Coronary artery (tissue), 2 donors: ENCODE data around the gene ALX1.
"Not testable (repeated sequence)": the region's sequence is repeated elsewhere in the genome, so short reads cannot be mapped to it uniquely, and the experiment has no call there.

ENCODE experiments used
- DNase-seq: peaks from one replicate; pipeline ENCODE4 v3.0.0-alpha.2; 2017; ENCODE audit warnings: low spot score
- H3K27ac ChIP-seq, 2 donors: fragments of 200-600 bp; sonication (generic); one replicate each; pipeline ENCODE4 v1.5.1; 2016 to 2019
- H3K4me3 ChIP-seq: fragments of 200-600 bp; sonication (generic); 2 replicates; pipeline ENCODE4 v1.5.1; 2016; ENCODE audit warnings: mild to moderate bottlenecking, moderate library complexity
- TF ChIP-seq, protein P1 (sequence below): fragments of 200-600 bp; sonication (generic); IDR thresholded peaks from one replicate; pipeline ENCODE4 v1.5.1; 2019; ENCODE audit warnings: antibody characterized with exemption

ALX1 gene

DNA sequence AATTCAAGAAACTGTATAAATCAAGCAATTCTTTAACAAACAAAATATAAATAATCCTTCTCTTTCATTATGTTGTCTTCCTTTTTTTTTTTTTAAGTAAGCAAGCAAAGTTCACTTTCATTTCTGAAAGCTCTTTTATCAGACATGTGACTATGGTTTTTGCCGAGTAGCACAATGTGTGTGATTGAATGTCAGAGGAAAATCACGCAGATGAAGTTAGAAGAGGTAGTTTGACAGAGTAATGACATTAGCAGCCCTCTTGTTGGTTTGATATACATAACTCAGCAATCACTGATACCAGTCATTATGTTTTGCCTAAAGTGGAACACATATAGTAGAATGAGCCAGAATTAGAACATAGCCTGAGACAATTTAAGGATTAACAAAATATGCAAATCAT lies 19.0 kb downstream of the ALX1 start:
- no peak overlapping the region for H3K27ac ChIP-seq
- TF ChIP-seq, protein P1, sequence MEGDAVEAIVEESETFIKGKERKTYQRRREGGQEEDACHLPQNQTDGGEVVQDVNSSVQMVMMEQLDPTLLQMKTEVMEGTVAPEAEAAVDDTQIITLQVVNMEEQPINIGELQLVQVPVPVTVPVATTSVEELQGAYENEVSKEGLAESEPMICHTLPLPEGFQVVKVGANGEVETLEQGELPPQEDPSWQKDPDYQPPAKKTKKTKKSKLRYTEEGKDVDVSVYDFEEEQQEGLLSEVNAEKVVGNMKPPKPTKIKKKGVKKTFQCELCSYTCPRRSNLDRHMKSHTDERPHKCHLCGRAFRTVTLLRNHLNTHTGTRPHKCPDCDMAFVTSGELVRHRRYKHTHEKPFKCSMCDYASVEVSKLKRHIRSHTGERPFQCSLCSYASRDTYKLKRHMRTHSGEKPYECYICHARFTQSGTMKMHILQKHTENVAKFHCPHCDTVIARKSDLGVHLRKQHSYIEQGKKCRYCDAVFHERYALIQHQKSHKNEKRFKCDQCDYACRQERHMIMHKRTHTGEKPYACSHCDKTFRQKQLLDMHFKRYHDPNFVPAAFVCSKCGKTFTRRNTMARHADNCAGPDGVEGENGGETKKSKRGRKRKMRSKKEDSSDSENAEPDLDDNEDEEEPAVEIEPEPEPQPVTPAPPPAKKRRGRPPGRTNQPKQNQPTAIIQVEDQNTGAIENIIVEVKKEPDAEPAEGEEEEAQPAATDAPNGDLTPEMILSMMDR = no peak
- no peak overlapping the region for H3K4me3 ChIP-seq
- DNase-seq = no peak

DNA sequence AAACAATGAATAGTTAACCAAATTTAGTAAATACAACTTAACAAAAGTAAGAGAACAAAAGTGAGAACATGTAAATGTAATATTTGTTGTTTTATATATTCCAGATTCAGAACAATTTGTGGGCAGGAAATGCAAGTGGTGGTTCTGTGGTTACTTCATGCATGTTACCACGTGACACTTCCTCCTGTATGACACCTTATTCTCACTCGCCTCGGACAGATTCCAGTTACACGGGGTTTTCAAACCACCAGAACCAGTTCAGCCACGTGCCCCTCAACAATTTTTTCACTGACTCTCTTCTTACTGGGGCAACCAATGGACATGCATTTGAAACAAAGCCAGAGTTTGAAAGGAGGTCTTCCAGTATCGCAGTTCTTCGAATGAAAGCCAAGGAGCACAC lies 21.0 kb downstream of the ALX1 start:
- no peak for DNase-seq
- TF ChIP-seq, protein P1 = no peak
- H3K4me3 ChIP-seq = no peak overlapping the region
- no peak overlapping the region for H3K27ac ChIP-seq

DNA sequence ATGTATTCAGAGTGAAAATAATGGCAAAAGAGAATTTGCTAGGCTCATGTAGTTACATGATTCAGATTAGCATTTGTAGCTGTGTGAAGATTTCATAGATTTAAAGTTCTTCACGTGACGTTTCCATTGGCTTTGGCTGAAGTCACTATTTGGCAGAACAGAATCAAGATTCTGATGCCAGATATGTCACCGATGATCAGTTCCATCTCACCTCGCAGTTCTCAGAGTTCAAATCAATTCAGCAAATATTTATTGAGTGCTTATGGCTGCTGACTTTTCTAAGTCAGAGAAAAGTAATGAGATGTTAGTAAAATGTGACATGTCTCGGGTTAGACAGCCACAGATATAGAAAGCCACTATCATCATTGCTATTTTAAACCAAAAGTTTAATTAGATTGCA lies 28.4 kb downstream of the ALX1 start:
- no peak overlapping the region for H3K27ac ChIP-seq
- H3K4me3 ChIP-seq = no peak overlapping the region
- TF ChIP-seq, protein P1 = no peak
- no peak for DNase-seq

DNA sequence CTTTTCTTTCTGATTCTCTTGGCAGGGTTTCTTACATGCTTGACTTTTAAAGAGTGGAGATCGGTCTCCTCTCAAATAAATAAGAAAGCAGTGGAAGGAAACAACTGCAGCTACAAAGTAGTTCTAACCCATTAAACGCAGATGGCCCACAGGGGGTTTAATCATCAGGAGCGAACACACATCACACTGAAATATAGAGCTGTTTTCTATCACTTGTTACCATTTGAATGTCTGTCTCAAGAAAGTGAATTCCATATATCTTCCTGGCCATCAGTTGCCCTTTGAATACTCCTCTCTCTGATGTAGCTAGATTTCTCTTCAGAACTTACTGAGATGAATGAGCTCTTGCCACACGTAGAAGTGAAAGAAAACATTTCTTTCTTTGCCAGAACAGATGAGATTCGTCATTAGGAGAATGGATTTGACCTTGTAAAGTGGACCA lies 29.1 kb downstream of the ALX1 start:
- Histone ChIP-seq H3K4me3 (no peak overlapping the region), H3K27ac (no peak overlapping the region)
- no peak for DNase-seq
- TF ChIP-seq, protein P1 = no peak

DNA sequence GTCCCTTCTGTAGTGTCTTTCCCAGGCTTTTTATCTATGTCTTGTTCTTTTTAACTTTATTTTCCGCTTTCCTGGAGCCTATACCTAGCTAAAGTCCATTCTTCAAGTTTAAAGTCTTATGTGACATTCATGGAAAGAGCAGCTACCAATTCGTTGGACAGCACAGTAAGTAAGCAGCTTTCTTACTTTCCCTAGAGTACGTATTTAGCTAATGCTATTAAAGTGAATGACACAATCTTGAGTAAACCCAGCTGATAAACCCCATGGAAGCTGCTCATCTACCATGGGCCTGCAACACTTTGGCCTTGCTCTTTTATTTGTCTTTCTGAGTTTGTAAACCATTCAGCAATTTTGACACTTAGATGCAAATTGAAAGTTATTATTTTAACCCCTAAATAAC lies 30.0 kb downstream of the ALX1 start:
- no peak for DNase-seq
- TF ChIP-seq, protein P1 = no peak
- Histone ChIP-seq H3K27ac (no peak overlapping the region), H3K4me3 (no peak overlapping the region)

DNA sequence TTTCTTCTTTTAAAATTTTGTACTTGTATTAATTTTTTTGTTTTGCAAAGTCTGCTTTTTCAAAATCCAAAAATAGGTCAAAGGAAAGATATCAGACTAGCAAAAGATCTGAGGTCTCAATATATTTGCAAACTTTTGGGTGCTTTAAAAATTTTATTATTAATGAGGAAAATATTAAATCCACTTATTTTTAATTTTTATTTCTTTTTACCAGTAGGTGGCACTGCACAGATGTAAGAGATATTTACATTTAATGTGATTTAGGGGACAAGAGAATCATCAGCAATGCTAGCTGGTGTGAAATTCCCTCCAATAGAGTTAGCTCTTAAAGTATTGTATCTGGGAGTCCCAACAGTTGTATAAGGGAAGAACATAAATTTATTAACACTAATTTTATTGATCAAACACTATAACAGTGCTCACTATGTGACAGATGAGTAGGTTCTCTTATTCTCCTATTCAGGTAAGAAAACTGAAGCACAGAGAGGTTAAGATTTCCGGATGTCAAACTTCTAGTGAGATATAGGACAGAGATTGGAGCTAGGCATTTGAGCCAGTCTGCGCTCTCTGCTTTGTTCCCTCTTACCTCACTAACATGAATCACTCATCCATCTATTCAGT lies 30.5 kb downstream of the ALX1 start:
- H3K27ac ChIP-seq = no peak overlapping the region
- TF ChIP-seq, protein P1 = no peak
- H3K4me3 ChIP-seq = no peak overlapping the region
- no peak for DNase-seq

DNA sequence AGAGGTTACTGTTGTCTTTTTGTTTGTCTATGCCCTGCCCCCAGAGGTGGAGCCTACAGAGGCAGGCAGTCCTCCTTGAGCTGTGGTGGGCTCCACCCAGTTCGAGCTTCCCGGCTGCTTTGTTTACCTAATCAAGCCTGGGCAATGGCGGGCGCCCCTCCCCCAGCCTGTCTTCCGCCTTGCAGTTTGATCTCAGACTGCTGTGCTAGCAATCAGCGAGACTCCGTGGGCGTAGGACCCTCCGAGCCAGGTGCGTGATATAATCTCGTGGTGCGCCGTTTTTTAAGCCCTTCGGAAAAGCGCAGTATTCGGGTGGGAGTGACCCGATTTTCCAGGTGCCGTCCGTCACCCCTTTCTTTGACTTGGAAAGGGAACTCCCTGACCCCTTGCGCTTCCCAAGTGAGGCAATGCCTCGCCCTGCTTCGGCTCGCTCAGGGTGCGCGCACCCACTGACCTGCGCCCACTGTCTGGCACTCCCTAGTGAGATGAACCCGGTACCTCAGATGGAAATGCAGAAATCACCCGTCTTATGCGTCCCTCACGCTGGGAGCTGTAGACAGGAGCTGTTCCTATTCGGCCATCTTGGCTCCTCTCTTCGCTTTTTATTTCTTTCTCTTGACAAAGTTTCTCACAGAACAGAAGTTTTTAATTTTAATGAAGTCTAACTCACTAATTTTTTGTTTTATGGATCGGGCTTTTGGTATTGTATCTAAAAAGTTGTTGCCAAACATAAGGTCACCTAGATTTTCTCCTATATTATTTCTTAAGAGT lies 38.0 kb downstream of the ALX1 start:
- not testable (repeated sequence) for H3K27ac ChIP-seq, H3K4me3 ChIP-seq, DNase-seq
